Stimulated activated CD4-positive, alpha-beta T cell treated with anti-CD3 and anti-CD28 coated beads, Interleukin-12 subunit alpha, Interleukin-12 subunit beta, amount 100 ng/mL, for 48 hours (primary cell): ENCODE data around the gene SRBD1.
"Not testable (repeated sequence)": the region's sequence is repeated elsewhere in the genome, so short reads cannot be mapped to it uniquely, and the experiment has no call there.

ENCODE experiments used
- DNase-seq, 3 donors: peaks; one replicate each; pipeline ENCODE4 v3.0.0-alpha.2; 2020; ENCODE audit warnings: low read depth in 2 of 3, low spot score in 1 of 3

The SRBD1 gene

GRCh38 chr2:45436456-45436855 lies 174.6 kb downstream of the SRBD1 start:
- no peak for DNase-seq

- DNase-seq = no peak
Observed at GRCh38 chr2:45435316-45435715, 175.8 kb downstream of the SRBD1 start.

GRCh38 chr2:45433363-45433762 lies 177.7 kb downstream of the SRBD1 start:
- no peak for DNase-seq

- DNase-seq = no peak
Observed at GRCh38 chr2:45432406-45432805, 178.7 kb downstream of the SRBD1 start.

- DNase-seq = not testable (repeated sequence)
Observed at GRCh38 chr2:45426025-45426424, 185.0 kb downstream of the SRBD1 start.

- DNase-seq = no peak
Observed at GRCh38 chr2:45422921-45423320, 188.1 kb downstream of the SRBD1 start.

GRCh38 chr2:45418532-45418931 lies 192.5 kb downstream of the SRBD1 start:
- no peak for DNase-seq

GRCh38 chr2:45415534-45416123 lies 195.4 kb downstream of the SRBD1 start:
- no peak for DNase-seq

- no peak for DNase-seq
Observed at GRCh38 chr2:45412754-45413379, 198.2 kb downstream of the SRBD1 start.

- no peak for DNase-seq
Observed at GRCh38 chr2:45409677-45410076, 201.4 kb downstream of the SRBD1 start.

GRCh38 chr2:45406621-45407020 lies 204.4 kb downstream of the SRBD1 start:
- DNase-seq = no peak

GRCh38 chr2:45404807-45405297 lies 206.2 kb downstream of the SRBD1 start:
- DNase-seq = no peak

- DNase-seq = no peak
Observed at GRCh38 chr2:45403036-45403435, 208.0 kb downstream of the SRBD1 start.

- no peak for DNase-seq
Observed at GRCh38 chr2:45401431-45401922, 209.6 kb downstream of the SRBD1 start.

- DNase-seq = no peak
Observed at GRCh38 chr2:45399040-45399784, 211.9 kb downstream of the SRBD1 start.

- DNase-seq = no peak
Observed at GRCh38 chr2:45397292-45397691, 213.8 kb downstream of the SRBD1 start.

- DNase-seq = no peak
Observed at GRCh38 chr2:45396671-45397070, 214.4 kb downstream of the SRBD1 start.

- no peak for DNase-seq
Observed at GRCh38 chr2:45394842-45395241, 216.2 kb downstream of the SRBD1 start.

GRCh38 chr2:45394216-45394615 lies 216.9 kb downstream of the SRBD1 start:
- DNase-seq = no peak

GRCh38 chr2:45391866-45392265 lies 219.2 kb downstream of the SRBD1 start:
- no peak for DNase-seq

- no peak for DNase-seq
Observed at GRCh38 chr2:45390861-45391260, 220.2 kb downstream of the SRBD1 start.

GRCh38 chr2:45390441-45390840 lies 220.6 kb downstream of the SRBD1 start:
- no peak for DNase-seq
